ENCODE measurements around the gene ZBTB1. TPM values are rescaled to one million over a fixed set of nuclear protein-coding genes. Genes with fewer than 3 reads are reported as not detected.

The ZBTB1 gene
- total and polyA plus RNA-seq, 10 donors: 25.4 to 84.2 (median 57.5) TPM

DNA sequence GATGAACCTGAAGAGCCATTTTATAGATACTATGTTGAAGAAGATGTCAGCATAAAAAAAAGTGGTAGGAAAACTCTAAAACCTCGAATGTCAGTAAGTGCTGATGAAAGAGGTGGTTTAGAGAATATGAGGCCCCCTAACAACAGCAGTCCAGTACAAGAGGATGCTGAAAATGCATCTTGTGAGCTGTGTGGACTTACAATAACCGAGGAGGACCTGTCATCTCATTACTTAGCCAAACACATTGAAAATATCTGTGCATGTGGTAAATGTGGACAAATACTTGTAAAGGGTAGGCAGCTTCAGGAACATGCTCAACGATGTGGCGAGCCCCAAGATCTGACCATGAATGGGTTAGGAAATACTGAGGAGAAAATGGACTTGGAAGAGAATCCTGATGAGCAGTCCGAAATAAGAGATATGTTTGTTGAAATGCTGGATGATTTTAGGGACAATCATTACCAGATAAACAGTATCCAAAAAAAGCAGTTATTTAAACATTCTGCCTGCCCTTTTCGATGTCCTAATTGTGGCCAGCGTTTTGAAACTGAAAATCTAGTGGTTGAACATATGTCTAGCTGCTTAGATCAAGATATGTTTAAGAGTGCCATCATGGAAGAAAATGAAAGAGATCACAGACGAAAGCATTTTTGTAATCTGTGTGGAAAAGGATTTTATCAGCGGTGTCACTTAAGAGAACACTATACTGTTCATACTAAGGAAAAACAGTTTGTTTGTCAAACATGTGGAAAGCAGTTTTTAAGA is 18.2 kb downstream of the ZBTB1 start:
- H3K27ac ChIP-seq: no peak overlapping the region
- peaks cover 0 to 31% (median 5%) of the 10 kb centered on the region in 6 donors for H3K4me1 ChIP-seq
- H3K9me3 ChIP-seq: no peaks in the 10 kb centered on the region
- intact Hi-C loops (cut with DNase I; ENCODE audit: low total_unique reads): no loop called here
- TF ChIP-seq POLR2A (IDR thresholded peaks at IDR 0.05) (no peak), POLR2AphosphoS5 (IDR thresholded peaks at IDR 0.05) (no peak)
- TF ChIP-seq, protein P1, sequence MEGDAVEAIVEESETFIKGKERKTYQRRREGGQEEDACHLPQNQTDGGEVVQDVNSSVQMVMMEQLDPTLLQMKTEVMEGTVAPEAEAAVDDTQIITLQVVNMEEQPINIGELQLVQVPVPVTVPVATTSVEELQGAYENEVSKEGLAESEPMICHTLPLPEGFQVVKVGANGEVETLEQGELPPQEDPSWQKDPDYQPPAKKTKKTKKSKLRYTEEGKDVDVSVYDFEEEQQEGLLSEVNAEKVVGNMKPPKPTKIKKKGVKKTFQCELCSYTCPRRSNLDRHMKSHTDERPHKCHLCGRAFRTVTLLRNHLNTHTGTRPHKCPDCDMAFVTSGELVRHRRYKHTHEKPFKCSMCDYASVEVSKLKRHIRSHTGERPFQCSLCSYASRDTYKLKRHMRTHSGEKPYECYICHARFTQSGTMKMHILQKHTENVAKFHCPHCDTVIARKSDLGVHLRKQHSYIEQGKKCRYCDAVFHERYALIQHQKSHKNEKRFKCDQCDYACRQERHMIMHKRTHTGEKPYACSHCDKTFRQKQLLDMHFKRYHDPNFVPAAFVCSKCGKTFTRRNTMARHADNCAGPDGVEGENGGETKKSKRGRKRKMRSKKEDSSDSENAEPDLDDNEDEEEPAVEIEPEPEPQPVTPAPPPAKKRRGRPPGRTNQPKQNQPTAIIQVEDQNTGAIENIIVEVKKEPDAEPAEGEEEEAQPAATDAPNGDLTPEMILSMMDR (IDR thresholded peaks at IDR 0.05 in 8 of 11, conservative IDR thresholded peaks at IDR 0.05 in 3 of 11): no peak
- DNase-seq: no peak
- WGBS, 5 donors: 85 to 90% (median 86%) methylated on average over 9 of the region's 9 CpGs
- peaks cover 0 to 67% (median 22%) of the 10 kb centered on the region in 6 donors for H3K36me3 ChIP-seq
- H3K27me3 ChIP-seq (replicated peaks in 1 of 7): no peaks in the 10 kb centered on the region
- no peak overlapping the region for H3K4me3 ChIP-seq

DNA sequence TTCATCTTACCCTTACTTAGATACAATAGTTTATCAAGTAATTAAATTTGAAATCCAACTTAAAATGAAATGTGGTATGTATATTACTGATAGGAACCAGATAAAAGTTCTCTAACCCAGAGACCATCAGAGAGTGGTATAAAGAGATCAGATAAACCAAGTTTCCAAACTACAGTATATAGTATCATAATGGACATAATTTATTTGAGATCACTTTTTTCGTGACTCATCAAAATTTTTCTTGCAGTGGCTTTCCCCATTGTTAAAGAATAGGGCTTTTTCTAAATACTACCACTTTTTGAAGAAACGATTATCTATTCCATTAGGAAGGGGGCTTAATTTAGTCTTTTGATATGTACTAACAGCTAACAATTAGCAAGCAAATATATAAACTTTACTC is 20.8 kb downstream of the ZBTB1 start:
- TF ChIP-seq, protein P1 (IDR thresholded peaks at IDR 0.05 in 8 of 11, conservative IDR thresholded peaks at IDR 0.05 in 3 of 11): no peak
- no peak for TF ChIP-seq POLR2AphosphoS5 (IDR thresholded peaks at IDR 0.05)
- no peak overlapping the region for H3K27ac ChIP-seq
- no peaks in the 10 kb centered on the region for H3K9me3 ChIP-seq
- no peak overlapping the region for H3K4me3 ChIP-seq
- H3K27me3 ChIP-seq (replicated peaks in 1 of 7): no peaks in the 10 kb centered on the region
- WGBS, 5 donors: 91 to 97% (median 95%) methylated on average over 2 of the region's 2 CpGs
- intact Hi-C loops (cut with DNase I; ENCODE audit: low total_unique reads): no loop called here
- peaks cover 0 to 67% (median 22%) of the 10 kb centered on the region in 6 donors for H3K36me3 ChIP-seq
- DNase-seq: no peak
- peaks cover 0 to 20% (median 0%) of the 10 kb centered on the region in 6 donors for H3K4me1 ChIP-seq

DNA sequence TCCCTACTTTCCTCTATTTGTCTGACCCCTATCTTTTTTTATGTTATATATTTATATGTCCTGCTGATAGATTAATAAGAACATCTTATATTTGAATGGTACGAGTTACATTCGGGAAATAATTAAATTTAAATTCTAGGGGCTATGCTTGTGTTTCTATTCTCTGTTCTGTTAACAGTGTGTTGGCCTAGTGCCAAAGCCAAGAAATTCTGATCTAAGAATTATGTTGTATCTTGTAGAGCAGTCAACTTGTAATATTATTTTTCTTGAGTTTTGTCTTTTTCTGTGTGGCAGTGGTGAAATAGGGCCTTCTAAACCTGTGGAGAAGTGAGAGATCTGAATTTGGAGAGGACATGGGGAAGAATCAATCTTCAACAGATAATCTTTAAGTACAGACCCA is 27.0 kb downstream of the ZBTB1 start:
- Histone ChIP-seq H3K27me3 (replicated peaks in 1 of 7) (no peaks in the 10 kb centered on the region), H3K36me3 (peaks cover 0 to 9% (median 0%) of the 10 kb centered on the region in 6 donors), H3K27ac (no peak overlapping the region), H3K9me3 (no peaks in the 10 kb centered on the region), H3K4me3 (no peak overlapping the region), H3K4me1 (peaks cover 0 to 14% (median 0%) of the 10 kb centered on the region in 6 donors)
- intact Hi-C loops (cut with DNase I; ENCODE audit: low total_unique reads): no loop called here
- WGBS, 5 donors: 54 to 79% (median 76%) methylated on average over 2 of the region's 2 CpGs
- DNase-seq: no peak
- TF ChIP-seq POLR2AphosphoS5 (IDR thresholded peaks at IDR 0.05): no peak

DNA sequence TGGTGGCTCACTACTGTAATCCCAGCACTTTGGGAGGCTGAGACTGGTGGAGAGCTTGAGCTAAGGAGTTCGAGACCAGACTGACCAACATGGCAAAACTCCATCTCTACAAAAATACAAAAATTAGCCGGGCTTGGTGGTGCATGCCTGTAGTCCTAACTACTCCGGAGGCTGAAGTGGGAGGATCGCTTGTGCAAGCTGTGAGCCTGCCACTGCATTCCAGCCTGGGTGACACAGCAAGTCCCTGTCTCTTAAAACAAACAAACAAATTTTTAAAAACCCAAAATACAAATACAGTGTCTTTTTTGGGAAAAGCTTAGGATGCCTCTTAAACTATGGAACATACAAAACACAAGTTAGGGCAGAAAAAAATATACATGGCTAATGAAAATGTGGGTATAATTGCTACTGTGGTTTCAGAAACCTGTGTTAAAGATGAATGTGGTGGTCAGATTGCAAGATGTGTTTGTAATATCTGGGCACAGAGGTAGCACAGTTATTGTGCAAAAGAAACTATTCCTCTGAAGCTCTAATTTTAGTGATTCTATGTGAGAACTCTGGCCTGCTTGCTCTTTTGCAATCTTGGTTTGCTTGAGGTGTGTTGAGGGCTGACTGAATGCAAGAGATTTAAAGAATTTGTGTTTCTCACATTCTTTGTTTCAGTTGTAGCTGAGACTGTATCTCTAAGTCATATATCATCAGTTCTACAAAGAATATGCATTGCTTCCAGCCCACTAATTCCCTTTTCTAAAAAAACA is 32.1 kb downstream of the ZBTB1 start:
- intact Hi-C loops (cut with DNase I; ENCODE audit: low total_unique reads): no loop called here
- DNase-seq: no peak
- Histone ChIP-seq H3K36me3 (no peaks in the 10 kb centered on the region), H3K4me3 (no peak overlapping the region), H3K4me1 (peaks cover 6 to 29% (median 19%) of the 10 kb centered on the region in 6 donors), H3K27me3 (replicated peaks in 1 of 7) (peaks cover 0 to 13% (median 10%) of the 10 kb centered on the region in 7 donors), H3K27ac (no peak overlapping the region), H3K9me3 (peaks cover 0 to 10% (median 7%) of the 10 kb centered on the region in 8 donors)
- 82 to 92% (median 86%) methylated on average over 4 of the region's 4 CpGs for WGBS, 5 donors
- no peak for TF ChIP-seq POLR2A (IDR thresholded peaks at IDR 0.05)
- TF ChIP-seq POLR2AphosphoS5 (IDR thresholded peaks at IDR 0.05): no peak
- TF ChIP-seq, protein P1 (IDR thresholded peaks at IDR 0.05 in 8 of 11, conservative IDR thresholded peaks at IDR 0.05 in 3 of 11): no peak
